PC-3 (cell line): Measurements from ENCODE around the gene PPP1R14C.

ENCODE experiments used
- EZH2 ChIP-seq: fragments of 300-600 bp; sonication (generic); IDR thresholded peaks from one replicate; pipeline ENCODE4 v1.6.1; 2017; ENCODE audit warnings: antibody characterized with exemption, mild to moderate bottlenecking, low read length; ENCODE audit not compliant: unreplicated experiment
- EZH2phosphoT487 ChIP-seq: fragments of 300-600 bp; sonication (generic); IDR thresholded peaks from 2 replicates; pipeline ENCODE4 v1.6.1; 2018; ENCODE audit warnings: mild to moderate bottlenecking, antibody characterized with exemption, low read length, borderline replicate concordance
- TF ChIP-seq, protein P1 (sequence below): fragments of 300-600 bp; sonication (generic); conservative IDR thresholded peaks from 2 replicates; pipeline ENCODE4 v1.5.1; 2017; ENCODE audit warnings: antibody characterized with exemption, low read depth, mild to moderate bottlenecking, low read length

- TF ChIP-seq, protein P1, sequence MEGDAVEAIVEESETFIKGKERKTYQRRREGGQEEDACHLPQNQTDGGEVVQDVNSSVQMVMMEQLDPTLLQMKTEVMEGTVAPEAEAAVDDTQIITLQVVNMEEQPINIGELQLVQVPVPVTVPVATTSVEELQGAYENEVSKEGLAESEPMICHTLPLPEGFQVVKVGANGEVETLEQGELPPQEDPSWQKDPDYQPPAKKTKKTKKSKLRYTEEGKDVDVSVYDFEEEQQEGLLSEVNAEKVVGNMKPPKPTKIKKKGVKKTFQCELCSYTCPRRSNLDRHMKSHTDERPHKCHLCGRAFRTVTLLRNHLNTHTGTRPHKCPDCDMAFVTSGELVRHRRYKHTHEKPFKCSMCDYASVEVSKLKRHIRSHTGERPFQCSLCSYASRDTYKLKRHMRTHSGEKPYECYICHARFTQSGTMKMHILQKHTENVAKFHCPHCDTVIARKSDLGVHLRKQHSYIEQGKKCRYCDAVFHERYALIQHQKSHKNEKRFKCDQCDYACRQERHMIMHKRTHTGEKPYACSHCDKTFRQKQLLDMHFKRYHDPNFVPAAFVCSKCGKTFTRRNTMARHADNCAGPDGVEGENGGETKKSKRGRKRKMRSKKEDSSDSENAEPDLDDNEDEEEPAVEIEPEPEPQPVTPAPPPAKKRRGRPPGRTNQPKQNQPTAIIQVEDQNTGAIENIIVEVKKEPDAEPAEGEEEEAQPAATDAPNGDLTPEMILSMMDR: no peak
- no peak for TF ChIP-seq EZH2phosphoT487
- TF ChIP-seq EZH2: no peak
These were observed 87.3 kb downstream of the PPP1R14C start for GRCh38 chr6:150230164-150230561.
